Keratinocyte (primary cell): ENCODE measurements around the gene PSRC1. TPM values are rescaled to one million over a fixed set of nuclear protein-coding genes. Genes with fewer than 3 reads are reported as not detected.

Experiments used
- DNase-seq: peaks from one replicate; pipeline ENCODE4 v3.0.0-alpha.2; 2011; ENCODE audit warnings: low read depth, missing footprints, low spot score
- FAIRE-seq: peaks from 2 replicates; lab custom pipeline; 2011; peaks lifted over from hg19 to GRCh38; lab: Jason Lieb, UNC
- H2AFZ ChIP-seq: 2 replicates; pipeline ENCODE4 v1.6.0; 2012; ENCODE audit warnings: low read length, control low read depth, inconsistent platforms; ENCODE audit not compliant: control insufficient read depth
- H3K27ac ChIP-seq: 2 replicates; pipeline ENCODE4 v1.5.1; 2011; ENCODE audit warnings: low read length; ENCODE audit not compliant: control insufficient read depth, insufficient read depth
- H3K27me3 ChIP-seq: 3 replicates; pipeline ENCODE4 v1.6.0; 2011; ENCODE audit warnings: low read length; ENCODE audit not compliant: control insufficient read depth, insufficient read depth; ENCODE audit errors: extremely low read depth
- H3K36me3 ChIP-seq, 2 experiments: 2 replicates in 1 of 2; 3 replicates in 1 of 2; pipeline ENCODE4 v1.5.1; 2011; ENCODE audit warnings: low read length in 2 of 2, mild to moderate bottlenecking in 1 of 2; ENCODE audit not compliant: control insufficient read depth in 2 of 2, insufficient read depth in 2 of 2; ENCODE audit errors: extremely low read depth in 1 of 2
- H3K4me1 ChIP-seq: 3 replicates; pipeline ENCODE4 v1.5.1; 2011; ENCODE audit warnings: low read length; ENCODE audit not compliant: control insufficient read depth, insufficient read depth; ENCODE audit errors: extremely low read depth
- H3K4me2 ChIP-seq: 3 replicates; pipeline ENCODE4 v1.6.0; 2011; ENCODE audit warnings: low read depth, low read length; ENCODE audit not compliant: control insufficient read depth, insufficient read depth; ENCODE audit errors: extremely low read depth
- H3K4me3 ChIP-seq, 3 experiments: fragments of 200-600 bp in 1 of 3; sonication (generic) in 1 of 3; 2 replicates in 2 of 3; 3 replicates in 1 of 3; pipeline ENCODE4 v1.5.1; 2011 to 2016; ENCODE audit warnings: low read length in 3 of 3, mild to moderate bottlenecking in 3 of 3, control low read depth in 2 of 3, inconsistent platforms in 1 of 3, low read depth in 1 of 3, mixed read lengths in 1 of 3, mixed run types in 1 of 3, moderate library complexity in 1 of 3; ENCODE audit not compliant: control insufficient read depth in 2 of 3, insufficient read depth in 2 of 3; ENCODE audit errors: extremely low read depth in 1 of 3
- H3K79me2 ChIP-seq: 2 replicates; pipeline ENCODE4 v1.6.0; 2012; ENCODE audit warnings: low read length; ENCODE audit not compliant: control insufficient read depth, insufficient read depth
- H3K9ac ChIP-seq: 3 replicates; pipeline ENCODE4 v1.6.0; 2011; ENCODE audit warnings: low read length; ENCODE audit not compliant: control insufficient read depth, insufficient read depth; ENCODE audit errors: extremely low read depth
- H3K9me1 ChIP-seq: 3 replicates; pipeline ENCODE4 v1.6.0; 2011; ENCODE audit warnings: low read length; ENCODE audit not compliant: control insufficient read depth, insufficient read depth; ENCODE audit errors: extremely low read depth
- H3K9me3 ChIP-seq: 2 replicates; pipeline ENCODE4 v1.5.1; 2012; ENCODE audit warnings: low read depth, low read length; ENCODE audit not compliant: control insufficient read depth
- H4K20me1 ChIP-seq: 3 replicates; pipeline ENCODE4 v1.6.0; 2011; ENCODE audit warnings: low read length; ENCODE audit not compliant: control insufficient read depth, insufficient read depth; ENCODE audit errors: extremely low read depth
- CTCF ChIP-seq, 3 experiments: IDR thresholded peaks in 1 of 3; conservative IDR thresholded peaks in 1 of 3; optimal IDR thresholded peaks in 1 of 3; 2 replicates in 2 of 3; 3 replicates in 1 of 3; pipeline versions ENCODE3 to v1.5.1; 2011; ENCODE audit warnings: low read length in 3 of 3, mild to moderate bottlenecking in 3 of 3, moderate library complexity in 2 of 3, control low read depth in 1 of 3, inconsistent platforms in 1 of 3; ENCODE audit not compliant: insufficient read depth in 2 of 3; ENCODE audit errors: extremely low read depth in 1 of 3
- EZH2 ChIP-seq: IDR thresholded peaks from one replicate; pipeline ENCODE4 v1.6.1; 2012; ENCODE audit warnings: inconsistent platforms, mild to moderate bottlenecking, low read length, moderate library complexity
- dilution Hi-C: fragments of 300-500 bp; cut with MboI; formaldehyde crosslinking; loops from one replicate; pipeline ENCODE4 v1.7.0; 2020; ENCODE audit warnings: low sequenced_read_pairs; ENCODE audit not compliant: extremely low pct_ligation_motif_present
- polyA plus RNA-seq, 5 experiments: library from polyadenylated mRNA; depleted of rRNA in 3 of 5; stranded (reverse) in 3 of 5; stranded (forward) in 1 of 5; unstranded in 1 of 5; fragments of >200 nt; gene quantifications; 1 replicate in 1 of 5; 2 replicates in 3 of 5; 3 replicates in 1 of 5; pipeline versions ENCODE4 v1.2.1 to v1.2.3, GENCODE V29; 2011 to 2012; ENCODE audit warnings: missing spikeins in 2 of 5, low read depth in 1 of 5, low replicate concordance in 1 of 5

The PSRC1 gene
- polyA plus RNA-seq, 1 donor (not counting 4 experiments of a cell fraction or from before 2014, with no cell fraction given), result 10.2 TPM

- Histone ChIP-seq H3K4me3 (no peak overlapping the region), H3K27ac (no peak overlapping the region), H2AFZ (no peak overlapping the region), H3K27me3 (no peaks in the 10 kb centered on the region), H3K9me1 (peaks cover 3% of the 10 kb centered on the region), H3K79me2 (no peaks in the 10 kb centered on the region), H3K9me3 (no peaks in the 10 kb centered on the region), H4K20me1 (peaks cover 5% of the 10 kb centered on the region), H3K4me1 (peaks cover 22% of the 10 kb centered on the region), H3K4me2 (no peak overlapping the region), H3K9ac (no peak overlapping the region), H3K36me3 (peaks cover 3 to 4% of the 10 kb centered on the region in 2 experiments)
- FAIRE-seq, result no peak
- dilution Hi-C loops, result no loop called here
- TF ChIP-seq EZH2, result no peak
- no peak for TF ChIP-seq CTCF (optimal IDR thresholded peaks at IDR 0.05 in 1 of 3, IDR thresholded peaks at IDR 0.05 in 1 of 3, conservative IDR thresholded peaks at IDR 0.05 in 1 of 3; ENCODE audit: extremely low read depth in 1 of 3, insufficient read depth in 2 of 3, low read length in 3 of 3)
- DNase-seq, result no peak
Observed at GRCh38 chr1:109243860-109244552, 38.9 kb downstream of the PSRC1 start.

DNA sequence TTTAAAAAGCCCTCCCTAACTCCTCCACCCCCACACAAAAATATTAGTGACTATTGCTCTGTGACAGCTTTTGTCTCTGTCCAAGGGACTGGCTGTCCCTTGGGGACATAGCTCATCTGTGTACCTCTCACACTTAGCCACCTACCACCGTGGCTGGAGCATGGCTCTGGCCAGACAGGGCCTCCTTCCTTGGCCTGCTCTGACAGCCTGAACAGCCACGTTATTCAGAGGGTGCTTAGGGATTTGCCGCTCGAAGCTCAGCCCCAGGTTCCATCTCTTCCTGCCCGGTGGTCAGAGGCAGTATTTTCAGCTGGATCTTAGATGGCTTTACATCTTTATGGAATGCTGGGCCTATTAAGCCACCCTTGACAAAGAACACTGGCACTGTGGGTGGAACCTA, 39.7 kb downstream of the PSRC1 start:
- Histone ChIP-seq H3K36me3 (peaks cover 8 to 11% of the 10 kb centered on the region in 2 experiments), H4K20me1 (peaks cover 5% of the 10 kb centered on the region), H3K27ac (no peak overlapping the region), H3K79me2 (no peaks in the 10 kb centered on the region), H3K9ac (no peak overlapping the region), H3K27me3 (no peaks in the 10 kb centered on the region), H3K9me3 (no peaks in the 10 kb centered on the region), H3K4me3 (no peak overlapping the region), H3K4me2 (no peak overlapping the region), H3K4me1 (peaks cover 29% of the 10 kb centered on the region), H3K9me1 (peaks cover 3% of the 10 kb centered on the region), H2AFZ (no peak overlapping the region)
- FAIRE-seq (no peak), DNase-seq (no peak)
- no peak for TF ChIP-seq EZH2
- no peak for TF ChIP-seq CTCF (optimal IDR thresholded peaks at IDR 0.05 in 1 of 3, IDR thresholded peaks at IDR 0.05 in 1 of 3, conservative IDR thresholded peaks at IDR 0.05 in 1 of 3; ENCODE audit: extremely low read depth in 1 of 3, insufficient read depth in 2 of 3, low read length in 3 of 3)
- dilution Hi-C loops, result no loop called here
